Suprapubic skin (tissue), 4 donors: ENCODE data around the gene XIAP.

ENCODE experiments used
- POLR2A ChIP-seq, 2 donors: fragments of 450-650 bp; IDR thresholded peaks; one replicate each; pipeline ENCODE4 v1.6.1; 2017; ENCODE audit warnings: antibody characterized with exemption in 2 of 2, mild to moderate bottlenecking in 2 of 2, moderate library complexity in 2 of 2
- POLR2AphosphoS5 ChIP-seq, 3 donors: sonication (generic); formaldehyde crosslinking; IDR thresholded peaks; one replicate each; pipeline ENCODE4 v1.6.1; 2017; ENCODE audit warnings: antibody characterized with exemption in 3 of 3
- TF ChIP-seq, protein P1 (sequence below), 2 donors: fragments of 200-600 bp in 1 of 2; fragments of 450-650 bp in 1 of 2; sonication (generic) in 1 of 2; IDR thresholded peaks; one replicate each; pipeline ENCODE4 v1.5.1; 2016 to 2019; ENCODE audit warnings: antibody characterized with exemption in 2 of 2, mild to moderate bottlenecking in 1 of 2, moderate library complexity in 1 of 2

GRCh38 chrX:123846577-123847038, 13.2 kb upstream of the XIAP start:
- TF ChIP-seq POLR2AphosphoS5 (IDR thresholded peaks at IDR 0.05): no peak
- TF ChIP-seq, protein P1, sequence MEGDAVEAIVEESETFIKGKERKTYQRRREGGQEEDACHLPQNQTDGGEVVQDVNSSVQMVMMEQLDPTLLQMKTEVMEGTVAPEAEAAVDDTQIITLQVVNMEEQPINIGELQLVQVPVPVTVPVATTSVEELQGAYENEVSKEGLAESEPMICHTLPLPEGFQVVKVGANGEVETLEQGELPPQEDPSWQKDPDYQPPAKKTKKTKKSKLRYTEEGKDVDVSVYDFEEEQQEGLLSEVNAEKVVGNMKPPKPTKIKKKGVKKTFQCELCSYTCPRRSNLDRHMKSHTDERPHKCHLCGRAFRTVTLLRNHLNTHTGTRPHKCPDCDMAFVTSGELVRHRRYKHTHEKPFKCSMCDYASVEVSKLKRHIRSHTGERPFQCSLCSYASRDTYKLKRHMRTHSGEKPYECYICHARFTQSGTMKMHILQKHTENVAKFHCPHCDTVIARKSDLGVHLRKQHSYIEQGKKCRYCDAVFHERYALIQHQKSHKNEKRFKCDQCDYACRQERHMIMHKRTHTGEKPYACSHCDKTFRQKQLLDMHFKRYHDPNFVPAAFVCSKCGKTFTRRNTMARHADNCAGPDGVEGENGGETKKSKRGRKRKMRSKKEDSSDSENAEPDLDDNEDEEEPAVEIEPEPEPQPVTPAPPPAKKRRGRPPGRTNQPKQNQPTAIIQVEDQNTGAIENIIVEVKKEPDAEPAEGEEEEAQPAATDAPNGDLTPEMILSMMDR (IDR thresholded peaks at IDR 0.05): no peak
- no peak for TF ChIP-seq POLR2A (IDR thresholded peaks at IDR 0.05)
